ENCODE results near the gene MYCBP. TPM values are rescaled to one million over a fixed set of nuclear protein-coding genes. Genes with fewer than 3 reads are reported as not detected.
A peak's percentile ranks its signal among the peaks of the same experiment; 100 is the strongest.
"Not testable (repeated sequence)": the region's sequence is repeated elsewhere in the genome, so short reads cannot be mapped to it uniquely, and the experiment has no call there.

The MYCBP gene
- 15.0 and 15.3 TPM in 2 replicates for total RNA-seq (2014; rRNA removed; shearing (Covaris generic))

- DNase-seq (ENCODE audit: low spot score), result peak; percentile 94
These were observed at the start of gene MYCBP for GRCh38 chr1:38873027-38873969. Gene MYCBP (minus strand): TSS chr1:38873348. CDS start chr1:38873305, 43 bp downstream.

GRCh38 chr1:38919130-38919529 lies 46.0 kb upstream of the MYCBP start:
- peak; percentile 35 for DNase-seq (ENCODE audit: low spot score)

- no peak for DNase-seq (ENCODE audit: low spot score)
These were observed 45.4 kb upstream of the MYCBP start for GRCh38 chr1:38918568-38918967.

GRCh38 chr1:38917772-38918171 lies 44.6 kb upstream of the MYCBP start:
- DNase-seq (ENCODE audit: low spot score), result no peak

- no peak for DNase-seq (ENCODE audit: low spot score)
These were observed 44.2 kb upstream of the MYCBP start for GRCh38 chr1:38917337-38917736.

GRCh38 chr1:38915352-38915948 lies 42.3 kb upstream of the MYCBP start:
- DNase-seq (ENCODE audit: low spot score), result no peak

GRCh38 chr1:38914908-38915307 lies 41.8 kb upstream of the MYCBP start:
- not testable (repeated sequence) for DNase-seq (ENCODE audit: low spot score)

GRCh38 chr1:38908821-38909220 lies 35.7 kb upstream of the MYCBP start:
- no peak for DNase-seq (ENCODE audit: low spot score)

GRCh38 chr1:38905985-38906384 lies 32.8 kb upstream of the MYCBP start:
- no peak for DNase-seq (ENCODE audit: low spot score)

GRCh38 chr1:38899560-38899959 lies 26.4 kb upstream of the MYCBP start:
- no peak for DNase-seq (ENCODE audit: low spot score)

- DNase-seq (ENCODE audit: low spot score), result no peak
These were observed 25.6 kb upstream of the MYCBP start for GRCh38 chr1:38898653-38899230.

- no peak for DNase-seq (ENCODE audit: low spot score)
These were observed 23.0 kb upstream of the MYCBP start for GRCh38 chr1:38896169-38896568.

GRCh38 chr1:38892976-38893375 lies 19.8 kb upstream of the MYCBP start:
- no peak for DNase-seq (ENCODE audit: low spot score)

- peak; percentile 42 for DNase-seq (ENCODE audit: low spot score)
These were observed 18.6 kb upstream of the MYCBP start for GRCh38 chr1:38891753-38892152.

- no peak for DNase-seq (ENCODE audit: low spot score)
These were observed 16.4 kb upstream of the MYCBP start for GRCh38 chr1:38889589-38889988.

- DNase-seq (ENCODE audit: low spot score), result no peak
These were observed 15.5 kb upstream of the MYCBP start for GRCh38 chr1:38888423-38889333.

GRCh38 chr1:38885092-38885491 lies 11.9 kb upstream of the MYCBP start:
- DNase-seq (ENCODE audit: low spot score), result no peak

GRCh38 chr1:38881487-38881886 lies 8.3 kb upstream of the MYCBP start, which contains the start of gene GJA9:
Gene GJA9 (minus strand): TSS chr1:38881587. CDS start chr1:38876098, 5,489 bp downstream.
- DNase-seq (ENCODE audit: low spot score), result no peak

- no peak for DNase-seq (ENCODE audit: low spot score)
These were observed 2.7 kb upstream of the MYCBP start for GRCh38 chr1:38875811-38876210.

- DNase-seq (ENCODE audit: low spot score), result peak; percentile 12
These were observed 634 bp downstream of the MYCBP start for GRCh38 chr1:38872401-38873026.

- DNase-seq (ENCODE audit: low spot score), result no peak
These were observed 2.2 kb downstream of the MYCBP start for GRCh38 chr1:38870996-38871395.

Data from HT-29 (cell line).